ENCODE measurements around the gene LINS1. TPM values are rescaled to one million over a fixed set of nuclear protein-coding genes. Genes with fewer than 3 reads are reported as not detected.

Gene LINS1
- polyA plus RNA-seq, 2 of the 4 experiments (the other 2 are of a cell fraction): 10.0 to 24.6 TPM

GRCh38 chr15:100597862-100598261, 4.1 kb downstream of the LINS1 start:
- peaks cover 7% of the 10 kb centered on the region; the same call in 2 of the 3 replicates for H3K4me1 ChIP-seq
- DNase-seq (ENCODE audit: low read depth in 1 of 2, low spot score in 1 of 2) (no peak), FAIRE-seq (no peak), ATAC-seq (no peak)
- H3K27ac ChIP-seq: no peak overlapping the region
- no peak for TF ChIP-seq HES2 (IDR thresholded peaks at IDR 0.05)
- TF ChIP-seq E2F6 (IDR thresholded peaks at IDR 0.05; ENCODE audit: borderline replicate concordance, low read depth): no peak
- TF ChIP-seq ATOH8 (CRISPR knock-in tag; IDR thresholded peaks at IDR 0.05; ENCODE audit: low read depth): no peak
- no peak for TF ChIP-seq SMC3 (IDR thresholded peaks at IDR 0.05)
- no peak for TF ChIP-seq ZNF302 (CRISPR knock-in tag; IDR thresholded peaks at IDR 0.05)
- TF ChIP-seq NR3C1 (IDR thresholded peaks at IDR 0.05): no peak
- TF ChIP-seq CHD4 (IDR thresholded peaks at IDR 0.05; ENCODE audit: borderline replicate concordance): no peak
- no peak for TF ChIP-seq GATA3 (IDR thresholded peaks at IDR 0.05; ENCODE audit: borderline replicate concordance)
- no peak for TF ChIP-seq RAD21 (conservative IDR thresholded peaks at IDR 0.05 in 1 of 2, IDR thresholded peaks at IDR 0.05 in 1 of 2)
- no peak for TF ChIP-seq CHD2 (IDR thresholded peaks at IDR 0.05; ENCODE audit: low read length, partially characterized antibody)
- no peak for TF ChIP-seq HOXB5 (CRISPR knock-in tag; IDR thresholded peaks at IDR 0.05)
- no peak for TF ChIP-seq FOSL2 (IDR thresholded peaks at IDR 0.05)
- no peak for TF ChIP-seq FOSL2 (CRISPR knock-in tag; IDR thresholded peaks at IDR 0.05)
- no peak for TF ChIP-seq KDM1A (IDR thresholded peaks at IDR 0.05; ENCODE audit: low read depth)
- no peak for TF ChIP-seq JUNB (IDR thresholded peaks at IDR 0.05)
- TF ChIP-seq CBX2 (IDR thresholded peaks at IDR 0.05; ENCODE audit: borderline replicate concordance, low read depth): no peak
- no peak for TF ChIP-seq HMGXB4 (CRISPR knock-in tag; IDR thresholded peaks at IDR 0.05; ENCODE audit: borderline replicate concordance)
- no peak for TF ChIP-seq ZFP36 (IDR thresholded peaks at IDR 0.05; ENCODE audit: borderline replicate concordance, partially characterized antibody)
- TF ChIP-seq, protein P1, sequence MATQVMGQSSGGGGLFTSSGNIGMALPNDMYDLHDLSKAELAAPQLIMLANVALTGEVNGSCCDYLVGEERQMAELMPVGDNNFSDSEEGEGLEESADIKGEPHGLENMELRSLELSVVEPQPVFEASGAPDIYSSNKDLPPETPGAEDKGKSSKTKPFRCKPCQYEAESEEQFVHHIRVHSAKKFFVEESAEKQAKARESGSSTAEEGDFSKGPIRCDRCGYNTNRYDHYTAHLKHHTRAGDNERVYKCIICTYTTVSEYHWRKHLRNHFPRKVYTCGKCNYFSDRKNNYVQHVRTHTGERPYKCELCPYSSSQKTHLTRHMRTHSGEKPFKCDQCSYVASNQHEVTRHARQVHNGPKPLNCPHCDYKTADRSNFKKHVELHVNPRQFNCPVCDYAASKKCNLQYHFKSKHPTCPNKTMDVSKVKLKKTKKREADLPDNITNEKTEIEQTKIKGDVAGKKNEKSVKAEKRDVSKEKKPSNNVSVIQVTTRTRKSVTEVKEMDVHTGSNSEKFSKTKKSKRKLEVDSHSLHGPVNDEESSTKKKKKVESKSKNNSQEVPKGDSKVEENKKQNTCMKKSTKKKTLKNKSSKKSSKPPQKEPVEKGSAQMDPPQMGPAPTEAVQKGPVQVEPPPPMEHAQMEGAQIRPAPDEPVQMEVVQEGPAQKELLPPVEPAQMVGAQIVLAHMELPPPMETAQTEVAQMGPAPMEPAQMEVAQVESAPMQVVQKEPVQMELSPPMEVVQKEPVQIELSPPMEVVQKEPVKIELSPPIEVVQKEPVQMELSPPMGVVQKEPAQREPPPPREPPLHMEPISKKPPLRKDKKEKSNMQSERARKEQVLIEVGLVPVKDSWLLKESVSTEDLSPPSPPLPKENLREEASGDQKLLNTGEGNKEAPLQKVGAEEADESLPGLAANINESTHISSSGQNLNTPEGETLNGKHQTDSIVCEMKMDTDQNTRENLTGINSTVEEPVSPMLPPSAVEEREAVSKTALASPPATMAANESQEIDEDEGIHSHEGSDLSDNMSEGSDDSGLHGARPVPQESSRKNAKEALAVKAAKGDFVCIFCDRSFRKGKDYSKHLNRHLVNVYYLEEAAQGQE (IDR thresholded peaks at IDR 0.05): no peak
- no peak for TF ChIP-seq HOXB13 (CRISPR knock-in tag; IDR thresholded peaks at IDR 0.05; ENCODE audit: low read depth)
- TF ChIP-seq BHLHE40 (IDR thresholded peaks at IDR 0.05; ENCODE audit: low read depth, low read length): no peak
- 79% methylated on average over 3 of the region's 3 CpGs for WGBS (ENCODE audit: missing lambda C conversion rate)
- H3K9me3 ChIP-seq: no peaks in the 10 kb centered on the region
- POLR2A ChIA-PET: no interaction called here
- CTCF ChIA-PET: interaction anchor here (1.1 to 1.9 kb wide), 3 partner anchors 25 to 275 kb away, joined by 3 to 7 read pairs (median 3); no protein-coding TSS in a partner anchor
- no peak overlapping the region for H3K4me3 ChIP-seq
- H3K4me2 ChIP-seq: no peak overlapping the region
